GM12892 (cell line): ENCODE data around the gene KIAA1958.

Experiments
- POLR2A ChIP-seq: IDR thresholded peaks from 2 replicates; pipeline ENCODE4 v1.6.1; 2011; ENCODE audit warnings: low read depth, low read length, control low read depth
- POLR2AphosphoS5 ChIP-seq: IDR thresholded peaks from 2 replicates; pipeline ENCODE4 v1.6.1; 2011; ENCODE audit warnings: low read depth, low read length, control low read depth

- TF ChIP-seq POLR2A, result peak; percentile 98
- TF ChIP-seq POLR2AphosphoS5, result peak; percentile 97
These were observed at the start of gene KIAA1958 for GRCh38 chr9:112486221-112487007.
